HG03378 (cell line): ENCODE data around the gene TRPC5OS.

Experiments
- ATAC-seq: cut with Tn5 transposase; IDR thresholded peaks from one replicate; pipeline ENCODE4 v1.9.1; 2021; ENCODE audit warnings: mild to moderate bottlenecking, moderate library complexity; ENCODE audit not compliant: unreplicated experiment

TRPC5OS gene

GRCh38 chrX:111892375-111892774, 16.4 kb downstream of the TRPC5OS start:
- ATAC-seq = no peak

- no peak for ATAC-seq
Measured at GRCh38 chrX:111896148-111896547, 20.2 kb downstream of the TRPC5OS start.

DNA sequence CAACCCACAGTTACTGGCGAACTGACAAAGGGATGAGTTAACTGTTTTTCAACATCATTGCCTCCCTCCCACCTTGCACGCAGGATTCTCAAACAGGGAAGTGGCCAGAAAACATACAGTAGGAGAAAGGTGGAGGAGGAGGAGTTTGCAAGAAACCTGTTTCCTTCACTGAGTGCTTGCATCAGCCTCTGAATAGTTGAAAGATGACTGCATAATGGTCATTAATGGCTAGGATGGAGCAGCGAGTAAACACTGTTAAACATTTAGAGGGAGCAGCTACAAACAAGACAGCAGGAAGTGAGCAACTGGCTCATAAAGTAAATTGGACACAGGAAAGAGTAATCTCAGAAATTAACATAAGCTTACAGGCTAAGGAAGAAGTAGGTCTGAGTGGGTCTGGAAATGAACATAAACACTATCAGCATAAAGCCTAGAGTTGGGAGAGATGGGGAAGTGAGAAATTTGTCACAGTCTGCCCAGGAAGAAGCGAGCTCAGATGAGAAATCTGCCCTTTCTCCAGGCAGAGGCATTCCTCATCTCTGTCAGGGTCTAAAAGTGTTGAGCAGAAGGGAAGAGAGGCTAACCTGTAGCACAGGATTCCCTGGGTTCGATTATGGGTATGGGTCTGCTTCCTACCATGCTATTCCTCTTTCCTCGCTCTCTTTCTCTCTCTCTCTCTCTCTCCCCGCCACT, 38.6 kb downstream of the TRPC5OS start:
- no peak for ATAC-seq

DNA sequence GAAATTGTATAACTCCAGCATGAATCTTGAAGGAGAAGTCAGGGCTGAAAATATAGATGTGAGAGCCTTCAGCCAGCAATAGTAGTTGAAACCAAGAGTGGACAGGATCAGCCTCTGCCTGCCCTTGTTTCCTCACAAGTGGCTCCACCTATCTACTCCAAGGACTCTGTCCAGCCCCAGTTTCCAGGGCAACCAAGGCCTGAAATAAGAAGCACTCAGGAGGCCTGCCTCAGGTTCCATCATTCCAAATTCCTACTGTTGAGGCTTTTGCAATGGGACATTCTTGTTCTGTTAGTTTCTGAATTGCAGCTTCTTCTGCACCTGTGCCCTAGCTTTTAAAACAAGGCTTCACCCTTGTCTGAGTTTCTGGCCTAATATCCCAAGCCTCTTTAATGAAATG, 41.6 kb downstream of the TRPC5OS start:
- no peak for ATAC-seq

- ATAC-seq = no peak
Measured at GRCh38 chrX:111928456-111928855, 52.5 kb downstream of the TRPC5OS start.
